Activated CD4-positive, CD25-positive, alpha-beta regulatory T cell (primary cell): Measurements from ENCODE around the gene SLC16A9.
"Not testable (repeated sequence)": the region's sequence is repeated elsewhere in the genome, so short reads cannot be mapped to it uniquely, and the experiment has no call there.

Experiments used
- DNase-seq, 4 experiments: peaks; one replicate each; lab custom pipeline; 2025; lab: John Stamatoyannopoulos, UW

Gene SLC16A9

DNA sequence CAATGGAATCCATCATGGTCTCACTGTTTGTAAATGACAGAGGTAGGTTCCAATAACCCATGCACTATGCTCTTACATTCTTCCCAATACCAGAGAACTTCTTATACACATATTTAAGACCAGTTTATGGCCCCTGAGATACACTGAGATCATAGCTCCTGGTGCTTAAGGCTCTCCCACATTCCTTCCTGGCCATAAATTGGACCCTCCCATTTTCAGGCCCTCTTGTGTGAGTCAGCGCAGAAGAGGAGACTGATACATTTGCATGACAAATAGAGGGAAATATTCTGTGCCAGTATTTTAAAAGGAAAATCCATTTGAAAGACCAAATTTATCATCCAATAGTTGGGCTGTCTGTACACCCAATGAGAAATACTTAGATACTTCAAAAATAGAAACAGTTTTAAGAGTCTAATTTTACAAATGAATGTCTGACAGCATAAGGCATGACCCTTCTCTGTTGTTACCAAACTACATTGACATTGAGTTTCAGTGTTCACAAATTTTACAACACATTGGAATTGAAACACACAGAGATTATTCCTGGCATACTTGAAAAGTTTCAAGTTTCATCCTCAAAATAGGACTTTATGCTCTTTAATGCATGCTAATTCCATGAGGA, 35.3 kb downstream of the SLC16A9 start:
- no peak for DNase-seq

GRCh38 chr10:59672150-59672875, 37.3 kb downstream of the SLC16A9 start:
- no peak for DNase-seq

GRCh38 chr10:59670269-59670668, 39.4 kb downstream of the SLC16A9 start:
- no peak for DNase-seq

DNA sequence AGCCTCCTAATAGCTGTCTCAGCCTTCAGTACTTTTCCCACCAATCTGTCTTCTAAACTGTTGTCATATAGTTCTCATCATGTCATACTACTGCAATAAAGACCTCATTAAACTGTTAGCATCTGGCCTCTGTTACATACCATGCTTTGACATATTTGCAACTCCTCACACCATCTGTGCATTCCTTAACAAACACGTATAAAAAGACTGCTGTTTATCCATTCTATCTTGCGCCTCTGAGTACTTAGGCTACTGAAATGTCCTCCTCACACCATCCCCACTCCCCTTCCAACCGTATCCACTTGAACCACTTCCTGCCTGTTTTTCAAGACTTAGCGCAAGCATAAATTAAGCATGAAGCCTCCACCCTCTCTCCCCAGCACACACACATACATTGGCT, 41.6 kb downstream of the SLC16A9 start:
- DNase-seq: no peak

DNA sequence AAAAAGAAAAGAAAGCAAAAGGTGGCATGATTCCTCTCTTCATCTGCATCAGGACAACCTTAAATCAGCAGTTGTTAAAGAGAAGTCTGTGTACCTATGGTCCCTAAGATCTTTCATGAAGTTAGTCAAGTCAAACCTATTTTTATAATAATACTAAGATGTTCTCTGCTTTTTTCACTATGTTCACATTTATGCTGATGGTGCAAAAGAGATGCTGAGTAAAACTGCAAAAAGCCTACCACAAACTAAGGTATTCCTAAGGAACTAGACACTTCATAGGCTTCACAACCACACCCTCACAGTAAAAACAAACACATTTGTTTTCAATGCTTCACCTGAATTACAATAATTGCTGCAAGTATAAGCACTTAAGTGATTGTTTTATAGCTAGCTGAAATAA, 43.3 kb downstream of the SLC16A9 start:
- DNase-seq: no peak

GRCh38 chr10:59663213-59663612, 46.4 kb downstream of the SLC16A9 start:
- not testable (repeated sequence) for DNase-seq

GRCh38 chr10:59657724-59658123, 51.9 kb downstream of the SLC16A9 start:
- no peak for DNase-seq

DNA sequence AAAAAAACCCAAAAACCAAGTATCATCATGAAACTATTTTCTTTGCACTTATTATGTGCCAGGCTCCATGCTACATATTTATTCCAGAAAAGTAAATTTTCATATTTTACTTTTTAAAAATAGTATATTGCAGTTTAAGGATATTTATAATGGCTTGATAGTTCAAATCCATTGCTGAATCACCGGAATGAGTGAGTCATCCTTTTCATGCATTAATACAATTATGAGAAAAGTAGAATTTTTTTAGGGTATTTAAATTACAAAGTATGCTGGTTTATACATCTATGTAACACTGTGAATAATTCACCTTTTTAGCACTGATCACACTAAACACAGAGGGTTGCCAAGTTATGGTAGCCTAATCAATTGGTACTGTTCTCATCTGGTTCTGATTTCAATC, 54.3 kb downstream of the SLC16A9 start:
- DNase-seq: no peak

GRCh38 chr10:59654007-59654406, 55.6 kb downstream of the SLC16A9 start:
- no peak for DNase-seq

DNA sequence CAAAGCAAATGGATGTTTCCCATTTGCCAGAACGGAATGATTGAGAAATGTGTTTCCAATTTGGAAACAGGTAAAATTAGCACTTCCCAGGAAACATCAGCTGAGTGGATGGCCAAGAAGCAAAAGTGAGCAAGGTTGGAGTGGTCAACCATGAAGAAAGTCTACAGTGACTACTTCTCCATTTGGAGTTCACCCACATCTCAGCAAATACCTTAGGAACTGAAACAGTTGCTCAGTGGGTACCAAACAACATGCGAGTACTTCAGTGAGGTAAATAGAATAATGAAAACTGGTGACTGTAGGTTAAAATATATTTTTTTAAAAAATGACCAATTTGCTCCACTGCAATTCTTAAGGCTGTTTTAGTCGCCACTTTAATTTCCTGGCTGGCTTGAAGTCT, 57.7 kb downstream of the SLC16A9 start:
- DNase-seq: no peak

GRCh38 chr10:59649606-59650346, 59.9 kb downstream of the SLC16A9 start:
- no peak for DNase-seq

DNA sequence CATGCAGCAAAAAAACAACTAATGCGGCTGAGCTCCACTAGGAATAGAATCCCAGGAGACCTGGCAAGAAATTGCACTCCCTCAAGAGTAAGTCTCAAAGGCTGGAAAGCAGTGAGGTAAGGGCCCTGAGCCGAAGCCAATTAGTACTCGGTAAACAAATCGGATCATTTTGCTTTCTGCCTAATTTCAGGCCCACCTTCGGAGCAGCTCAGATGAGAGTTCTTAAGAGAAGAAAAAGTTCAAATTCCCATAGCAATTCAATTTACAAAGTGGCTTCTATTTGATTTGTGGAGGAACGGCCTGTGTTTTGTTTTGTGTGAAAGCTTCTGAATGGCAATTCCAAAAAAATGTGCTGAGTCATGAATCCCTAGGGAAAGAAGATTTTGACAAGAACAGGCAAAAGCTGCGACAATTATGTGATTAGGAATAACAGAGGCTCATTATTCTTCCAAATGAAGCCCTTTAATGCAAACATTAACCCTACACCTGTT, 60.9 kb downstream of the SLC16A9 start:
- DNase-seq: no peak

- DNase-seq: no peak
Measured at GRCh38 chr10:59644841-59645240, 64.8 kb downstream of the SLC16A9 start.

GRCh38 chr10:59641688-59642087, 68.0 kb downstream of the SLC16A9 start:
- not testable (repeated sequence) for DNase-seq

GRCh38 chr10:59635502-59636290, 74.0 kb downstream of the SLC16A9 start:
- DNase-seq: no peak

DNA sequence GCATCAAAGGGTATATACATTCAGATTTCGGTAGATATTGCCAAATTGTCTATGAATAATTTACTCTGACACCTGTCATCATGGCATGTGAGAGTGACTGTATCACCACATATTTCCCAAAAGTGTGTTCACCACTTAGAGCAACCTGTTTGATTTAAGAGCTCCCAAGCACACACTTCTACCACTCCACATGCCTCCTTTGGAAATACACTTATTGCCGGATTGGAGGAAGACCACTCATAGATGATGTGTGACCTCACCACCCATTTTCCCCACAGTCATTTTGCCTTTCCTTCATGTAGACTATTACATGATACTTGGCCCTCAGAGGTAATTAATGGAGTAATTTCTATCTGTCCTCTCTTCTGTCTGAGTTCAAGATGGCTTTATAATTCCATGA, 75.5 kb downstream of the SLC16A9 start:
- no peak for DNase-seq

- DNase-seq: no peak
Measured at GRCh38 chr10:59633063-59633462, 76.6 kb downstream of the SLC16A9 start.

- no peak for DNase-seq
Measured at GRCh38 chr10:59631882-59632807, 77.5 kb downstream of the SLC16A9 start.

- DNase-seq: no peak
Measured at GRCh38 chr10:59631237-59631636, 78.4 kb downstream of the SLC16A9 start.

- DNase-seq: no peak
Measured at GRCh38 chr10:59628965-59629364, 80.7 kb downstream of the SLC16A9 start.

DNA sequence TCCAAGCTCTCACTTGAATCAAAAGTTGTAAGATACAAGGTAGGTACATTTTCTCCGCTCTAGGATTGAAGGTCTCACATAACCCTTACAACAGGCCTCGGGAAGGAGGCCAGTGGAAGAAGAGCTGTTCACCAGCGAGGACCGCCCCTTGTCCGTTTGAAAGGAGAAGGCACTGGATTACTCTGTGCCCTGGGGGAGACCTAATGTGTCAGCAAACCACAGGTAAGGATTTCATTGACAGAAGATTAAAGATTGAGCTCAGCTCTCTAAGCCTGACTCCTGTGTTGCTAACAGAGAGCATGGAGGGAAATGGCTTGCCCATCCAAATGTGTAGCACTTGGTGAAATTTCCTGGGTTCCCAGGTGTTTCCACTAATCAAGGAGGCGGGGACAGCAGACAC, 81.2 kb downstream of the SLC16A9 start:
- no peak for DNase-seq
